ENCODE measurements around the gene GTF2A1.

Gene GTF2A1

DNA sequence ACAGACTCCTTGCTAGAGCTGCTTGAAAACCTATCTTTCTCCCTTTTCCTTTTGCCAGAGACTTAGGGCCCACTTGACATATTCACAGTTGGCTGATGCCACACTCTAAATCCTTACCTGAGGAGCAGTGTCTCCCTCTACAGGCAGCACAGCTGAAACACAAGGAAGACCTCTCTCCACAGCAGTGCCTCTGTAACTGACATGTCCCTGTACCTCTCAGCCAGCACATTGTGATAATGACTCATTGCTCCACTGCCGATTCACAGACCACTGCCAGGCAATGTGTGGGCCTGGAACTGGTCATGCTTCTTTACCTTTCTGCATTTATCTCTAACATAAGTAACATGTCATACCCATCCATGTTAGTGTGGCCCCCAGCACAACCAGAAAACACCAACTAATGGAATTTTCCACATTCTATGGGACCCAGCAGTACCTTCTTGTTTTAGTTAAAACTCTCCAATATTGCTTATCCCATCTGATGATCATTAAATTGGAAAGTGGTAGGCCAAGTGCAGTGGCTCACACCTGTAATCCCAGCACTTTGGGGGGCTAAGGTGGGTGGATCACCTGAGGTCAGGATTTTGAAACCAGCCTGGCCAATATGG lies 56.5 kb downstream of the GTF2A1 start:
- H3K4me3 ChIP-seq (ENCODE audit: low read length), result no peak overlapping the region
- peak; percentile 94 for DNase-seq (ENCODE audit: low read depth)
- TF ChIP-seq, protein P1, sequence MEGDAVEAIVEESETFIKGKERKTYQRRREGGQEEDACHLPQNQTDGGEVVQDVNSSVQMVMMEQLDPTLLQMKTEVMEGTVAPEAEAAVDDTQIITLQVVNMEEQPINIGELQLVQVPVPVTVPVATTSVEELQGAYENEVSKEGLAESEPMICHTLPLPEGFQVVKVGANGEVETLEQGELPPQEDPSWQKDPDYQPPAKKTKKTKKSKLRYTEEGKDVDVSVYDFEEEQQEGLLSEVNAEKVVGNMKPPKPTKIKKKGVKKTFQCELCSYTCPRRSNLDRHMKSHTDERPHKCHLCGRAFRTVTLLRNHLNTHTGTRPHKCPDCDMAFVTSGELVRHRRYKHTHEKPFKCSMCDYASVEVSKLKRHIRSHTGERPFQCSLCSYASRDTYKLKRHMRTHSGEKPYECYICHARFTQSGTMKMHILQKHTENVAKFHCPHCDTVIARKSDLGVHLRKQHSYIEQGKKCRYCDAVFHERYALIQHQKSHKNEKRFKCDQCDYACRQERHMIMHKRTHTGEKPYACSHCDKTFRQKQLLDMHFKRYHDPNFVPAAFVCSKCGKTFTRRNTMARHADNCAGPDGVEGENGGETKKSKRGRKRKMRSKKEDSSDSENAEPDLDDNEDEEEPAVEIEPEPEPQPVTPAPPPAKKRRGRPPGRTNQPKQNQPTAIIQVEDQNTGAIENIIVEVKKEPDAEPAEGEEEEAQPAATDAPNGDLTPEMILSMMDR (IDR thresholded peaks at IDR 0.05; ENCODE audit: insufficient read depth, low read depth, low read length, missing control alignments), result peak; percentile 93

DNA sequence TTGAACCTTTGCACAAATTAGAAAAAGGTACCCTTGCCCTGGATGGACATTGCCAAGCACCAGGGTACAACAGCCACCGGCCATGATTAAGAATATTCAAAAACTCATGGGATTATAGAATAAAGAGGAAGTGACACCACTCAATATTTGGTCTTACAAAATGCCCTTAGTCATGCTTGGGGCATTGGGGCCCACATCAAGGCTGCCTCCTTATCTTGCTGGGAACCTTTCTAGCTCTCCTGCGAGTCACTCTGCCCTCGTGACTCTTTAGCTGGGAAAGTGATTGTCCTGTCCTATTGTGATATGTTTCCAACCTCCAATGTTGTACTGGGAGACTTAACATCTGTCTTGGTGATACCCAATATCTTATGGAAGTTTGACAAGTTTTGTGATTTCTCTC lies 57.8 kb downstream of the GTF2A1 start:
- TF ChIP-seq, protein P1 (IDR thresholded peaks at IDR 0.05; ENCODE audit: insufficient read depth, low read depth, low read length, missing control alignments), result no peak
- peak; percentile 52 for DNase-seq (ENCODE audit: low read depth)
- no peak overlapping the region for H3K4me3 ChIP-seq (ENCODE audit: low read length)

DNA sequence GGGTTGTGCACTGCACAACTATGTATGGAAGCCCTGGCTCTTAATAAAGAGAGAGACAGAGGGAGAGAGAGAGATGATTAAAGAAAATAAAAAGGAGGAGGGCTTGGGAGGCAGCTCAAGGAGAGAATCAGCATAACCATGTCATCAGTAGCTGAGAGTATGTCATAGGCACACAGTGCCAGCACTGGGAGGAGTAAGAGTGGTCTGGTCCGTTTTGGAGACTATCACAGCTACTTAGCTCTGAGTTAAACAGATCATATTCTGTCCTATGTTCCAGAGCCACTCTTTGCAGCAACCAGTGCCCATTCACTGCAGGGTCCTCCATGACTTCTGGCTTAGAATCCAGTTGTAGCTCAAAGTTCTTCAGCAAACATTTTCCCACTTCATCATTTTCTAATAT lies 59.0 kb downstream of the GTF2A1 start:
- TF ChIP-seq, protein P1 (IDR thresholded peaks at IDR 0.05; ENCODE audit: insufficient read depth, low read depth, low read length, missing control alignments), result no peak
- H3K4me3 ChIP-seq (ENCODE audit: low read length), result no peak overlapping the region
- no peak for DNase-seq (ENCODE audit: low read depth)

DNA sequence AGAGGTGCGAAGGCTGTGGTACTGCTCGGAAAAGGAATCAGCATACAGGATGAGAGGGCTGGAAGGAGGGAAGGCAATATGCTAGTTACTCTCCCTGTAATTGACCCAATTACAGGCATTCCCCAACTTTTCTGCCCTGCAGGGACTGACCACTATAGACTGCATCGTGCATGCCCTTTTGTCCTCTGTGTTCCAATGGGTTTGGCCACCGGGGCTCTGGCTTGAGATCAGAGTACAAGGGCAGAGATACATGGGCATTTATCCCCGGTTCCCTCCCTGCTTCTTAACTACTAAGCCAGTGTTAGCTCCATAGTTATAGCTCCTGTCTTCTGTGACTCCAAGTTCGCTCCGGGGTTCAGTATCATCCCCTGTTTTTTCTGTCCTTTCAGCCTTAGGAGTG lies 59.7 kb downstream of the GTF2A1 start:
- no peak for DNase-seq (ENCODE audit: low read depth)
- no peak overlapping the region for H3K4me3 ChIP-seq (ENCODE audit: low read length)
- TF ChIP-seq, protein P1 (IDR thresholded peaks at IDR 0.05; ENCODE audit: insufficient read depth, low read depth, low read length, missing control alignments), result no peak

DNA sequence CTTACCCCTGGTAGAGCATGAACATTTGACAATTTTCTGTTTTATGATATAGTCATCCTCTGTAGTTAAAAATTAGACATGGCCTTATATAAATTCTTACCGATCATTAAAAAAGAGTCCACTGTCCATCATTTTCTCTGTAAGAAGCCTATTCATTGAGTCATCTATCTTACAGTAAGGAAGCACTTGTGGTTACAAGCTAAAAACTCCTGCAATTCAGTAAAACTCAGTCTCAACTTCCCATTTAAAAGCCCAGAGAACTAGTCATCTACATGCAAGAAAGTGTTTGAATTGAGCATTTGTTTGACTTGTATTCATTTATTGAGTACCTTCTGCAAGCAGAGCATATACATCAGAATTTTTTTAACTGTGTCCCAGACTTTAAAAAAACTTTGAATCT lies 63.3 kb downstream of the GTF2A1 start:
- DNase-seq (ENCODE audit: low read depth), result no peak
- TF ChIP-seq, protein P1 (IDR thresholded peaks at IDR 0.05; ENCODE audit: insufficient read depth, low read depth, low read length, missing control alignments), result no peak

DNA sequence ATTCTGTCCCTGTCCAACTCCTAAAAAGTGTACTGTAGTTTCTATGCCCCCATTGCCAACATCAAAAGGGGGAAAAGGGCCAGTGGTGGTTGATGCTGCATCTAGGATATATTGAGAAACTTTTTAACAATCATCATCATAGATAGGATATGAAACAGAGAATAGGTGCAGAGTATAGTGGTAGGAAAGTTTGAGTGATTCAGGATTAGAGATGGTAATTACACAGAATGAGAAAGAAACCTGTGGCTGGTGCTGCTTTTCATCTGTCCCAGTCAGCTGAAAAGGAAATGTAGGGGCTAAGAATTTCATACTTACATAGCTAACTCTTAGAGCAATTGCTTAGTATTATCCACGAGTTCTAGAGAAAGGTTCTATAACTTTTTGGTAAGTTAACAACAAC lies 67.6 kb downstream of the GTF2A1 start:
- no peak overlapping the region for H3K4me3 ChIP-seq (ENCODE audit: low read length)
- no peak for DNase-seq (ENCODE audit: low read depth)
- TF ChIP-seq, protein P1 (IDR thresholded peaks at IDR 0.05; ENCODE audit: insufficient read depth, low read depth, low read length, missing control alignments), result no peak

More for the DNA sequence above, 63.3 kb downstream of the GTF2A1 start:
- H3K4me3 ChIP-seq (ENCODE audit: low read length), result no peak overlapping the region

DNA sequence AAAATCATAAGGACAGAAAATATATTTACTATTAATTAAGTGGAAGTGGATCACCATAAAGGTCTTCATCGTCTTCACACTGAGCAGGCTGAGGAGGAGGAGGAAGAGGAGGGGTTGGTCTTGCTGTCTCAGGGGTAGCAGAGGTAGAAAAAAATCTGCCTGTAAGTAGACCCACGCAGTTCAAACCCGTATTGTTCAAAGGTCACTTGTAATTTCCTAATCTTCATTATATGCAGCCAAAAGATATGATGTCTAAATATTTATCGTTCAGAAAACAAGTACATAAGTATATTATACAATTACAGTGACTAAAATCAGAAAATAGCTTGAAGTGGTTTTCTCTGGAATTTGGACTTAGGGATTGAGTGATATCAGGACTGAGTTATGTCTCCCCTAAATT lies 72.1 kb downstream of the GTF2A1 start:
- TF ChIP-seq, protein P1 (IDR thresholded peaks at IDR 0.05; ENCODE audit: insufficient read depth, low read depth, low read length, missing control alignments), result no peak
- no peak overlapping the region for H3K4me3 ChIP-seq (ENCODE audit: low read length)

More for the DNA sequence above, 72.1 kb downstream of the GTF2A1 start:
- DNase-seq (ENCODE audit: low read depth), result no peak
